Epidermal melanocyte (primary cell): ENCODE data around the gene PLAAT2.
A peak's percentile ranks its signal among the peaks of the same experiment; 100 is the strongest.
"Not testable (repeated sequence)": the region's sequence is repeated elsewhere in the genome, so short reads cannot be mapped to it uniquely, and the experiment has no call there.

Experiments
- DNase-seq: peaks from one replicate; pipeline ENCODE4 v3.0.0; 2011; ENCODE audit warnings: low spot score; ENCODE audit not compliant: insufficient read length

PLAAT2 gene

DNA sequence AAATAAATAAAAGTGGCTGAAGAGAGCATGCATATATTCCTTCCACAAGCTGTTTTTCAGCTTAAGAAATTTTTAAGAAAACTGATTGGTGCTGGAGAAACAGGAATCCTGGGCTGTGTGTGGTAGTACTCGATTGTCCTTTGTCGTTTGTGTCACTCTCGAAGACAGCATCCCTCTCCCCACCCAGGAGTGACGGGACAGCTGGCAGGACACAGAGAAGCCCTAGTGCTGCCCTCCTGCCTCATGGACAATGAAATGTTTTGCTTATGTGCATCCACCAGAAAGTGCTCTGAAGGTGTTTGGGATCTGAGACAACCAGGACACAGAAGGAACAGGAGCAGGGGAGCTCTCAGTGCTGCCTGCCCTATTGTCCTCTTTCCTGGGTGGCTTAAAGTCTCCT, 13.8 kb downstream of the PLAAT2 start:
- no peak for DNase-seq

DNA sequence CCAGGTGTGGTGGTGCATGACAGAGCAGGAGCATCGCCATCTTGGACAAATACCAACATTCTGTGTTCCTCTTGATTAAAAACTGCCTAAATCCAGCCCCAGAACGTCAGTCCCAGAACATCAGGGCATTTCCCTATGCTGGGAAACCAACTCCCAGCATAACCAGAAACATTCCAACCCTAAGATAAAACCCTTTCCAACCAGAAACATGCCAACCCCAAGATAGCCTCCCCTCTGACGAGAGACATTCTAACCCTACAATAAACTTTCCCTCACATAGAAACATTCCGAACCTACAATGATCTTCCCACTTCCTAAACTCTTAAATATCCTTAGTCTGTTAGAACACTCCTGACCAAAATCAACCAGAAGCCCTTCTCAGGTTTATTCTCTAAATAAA, 15.0 kb downstream of the PLAAT2 start:
- DNase-seq, result no peak

DNA sequence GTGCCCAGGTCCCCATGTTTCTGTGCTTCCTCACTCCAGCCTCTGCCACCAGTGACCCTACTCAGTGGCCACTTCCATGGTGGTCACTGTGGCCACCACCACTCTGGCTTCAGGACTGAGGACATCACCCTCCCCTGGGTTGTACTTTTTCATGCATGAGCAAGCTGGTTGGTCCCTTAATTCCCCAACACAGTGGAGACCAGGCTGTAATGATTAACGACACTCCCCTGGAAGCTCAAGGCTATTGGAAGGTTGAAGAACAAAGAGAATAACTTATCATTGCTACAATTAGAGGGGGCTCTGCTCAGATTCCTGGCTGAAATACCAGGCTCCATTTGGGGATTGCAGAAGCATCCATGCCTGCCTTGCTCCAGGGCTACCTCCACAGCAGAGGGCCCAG, 16.1 kb downstream of the PLAAT2 start:
- no peak for DNase-seq

DNA sequence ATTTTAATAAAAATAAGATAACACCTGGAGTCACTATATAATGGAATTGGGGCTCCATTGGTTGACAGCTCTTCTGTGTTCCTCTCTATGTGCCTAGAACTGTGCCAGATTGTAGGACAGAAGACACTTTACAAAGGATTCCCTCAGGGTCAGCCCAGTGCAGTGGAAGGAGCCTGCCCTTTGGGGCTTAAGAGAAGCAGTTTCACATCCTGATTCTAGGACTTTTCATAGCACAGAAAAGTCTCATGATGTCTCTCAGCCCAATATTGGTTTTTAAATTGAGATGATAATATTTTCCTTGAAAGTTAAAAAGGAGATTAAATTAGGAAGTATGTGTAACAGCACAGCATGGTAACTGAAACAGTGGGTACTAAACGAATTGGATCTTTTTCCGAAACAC, 19.5 kb downstream of the PLAAT2 start:
- DNase-seq, result no peak

DNA sequence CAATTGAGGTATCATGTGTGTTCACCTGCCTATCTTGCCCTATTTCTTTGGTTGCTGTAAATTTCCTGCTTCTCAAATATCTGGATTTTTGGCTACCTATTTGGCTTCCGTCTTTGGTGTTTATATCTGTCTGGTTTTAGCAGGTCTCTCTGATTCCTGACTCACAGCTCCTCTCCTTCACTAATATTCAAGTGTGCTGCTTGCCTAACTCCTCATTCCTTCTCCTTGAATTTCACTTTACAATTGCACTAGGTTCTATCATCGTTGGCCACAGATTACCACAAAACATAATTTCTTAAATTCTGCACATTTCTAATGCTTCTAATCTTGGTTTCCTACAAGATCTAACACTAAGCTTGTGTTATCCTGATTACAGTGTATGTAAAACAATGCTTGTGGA, 20.7 kb downstream of the PLAAT2 start:
- not testable (repeated sequence) for DNase-seq

DNA sequence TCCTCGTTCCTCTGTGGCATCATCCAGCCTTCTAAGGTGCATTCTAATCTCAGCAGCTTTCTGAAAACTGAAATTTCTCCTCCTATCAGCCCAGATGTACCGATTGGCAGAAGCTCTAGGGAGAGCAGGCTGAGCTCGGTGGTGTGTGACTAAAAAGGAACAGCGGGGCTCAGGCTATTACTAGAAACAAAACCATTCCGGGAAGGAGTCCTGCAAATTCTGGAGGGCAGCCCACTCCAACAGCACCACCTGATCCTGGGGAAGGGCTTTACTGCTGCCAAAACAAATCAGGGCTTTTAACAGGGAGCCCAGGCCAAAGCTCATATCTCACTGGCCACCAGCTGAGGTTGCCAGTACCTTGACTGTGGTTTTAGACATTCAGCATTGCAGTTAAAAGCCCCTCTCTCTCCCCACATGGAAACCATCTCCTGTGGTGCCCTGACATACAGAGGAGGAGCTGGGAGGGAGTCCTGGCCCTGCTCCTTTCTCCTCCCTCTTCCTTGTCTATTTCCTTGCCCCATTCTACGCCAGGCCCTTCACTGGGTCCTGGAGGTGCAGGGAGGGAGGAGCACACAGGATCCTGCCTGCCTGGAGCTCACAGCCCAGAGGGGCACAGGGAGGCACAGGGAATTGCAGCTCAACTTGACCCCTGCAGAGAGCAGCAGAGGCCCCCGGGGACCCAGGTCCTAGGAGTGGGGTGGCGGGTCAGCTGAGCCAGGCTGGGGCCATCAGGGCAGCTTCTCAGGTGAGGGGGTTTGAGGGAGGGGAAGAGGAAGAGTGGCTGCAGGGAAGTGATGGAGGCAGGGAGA, 25.7 kb downstream of the PLAAT2 start:
- no peak for DNase-seq

DNA sequence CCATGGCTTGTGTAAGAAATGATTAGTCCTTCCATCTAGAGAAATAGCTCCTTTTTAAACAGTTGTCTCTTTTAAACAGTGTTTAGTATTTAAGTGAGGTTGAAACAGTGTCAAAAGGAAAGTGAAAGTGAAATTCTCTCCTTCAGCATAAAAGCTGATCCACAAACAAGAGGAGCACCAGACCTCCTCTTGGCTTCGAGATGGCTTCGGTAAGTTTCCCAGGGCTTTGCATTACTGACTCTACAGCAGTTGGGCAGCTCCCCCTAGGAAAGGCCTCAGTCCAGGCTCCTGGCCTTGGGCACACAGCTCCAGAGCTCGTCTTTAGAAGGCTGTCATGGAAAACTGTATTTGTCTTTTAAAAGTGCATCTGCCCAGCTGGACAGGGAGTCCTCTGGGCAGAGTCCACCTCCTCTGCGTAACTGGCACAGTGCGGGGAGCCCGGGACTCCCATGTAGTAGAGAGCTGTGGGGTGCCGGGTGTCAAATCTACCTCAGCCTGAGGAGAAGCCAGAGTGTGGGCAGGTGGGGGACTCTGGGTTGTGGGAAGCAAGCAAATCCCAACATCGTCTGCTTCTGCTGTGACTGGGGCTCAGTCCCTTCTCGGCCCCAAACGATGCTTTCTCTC, 26.4 kb downstream of the PLAAT2 start, which contains the start of gene PLAAT4:
Gene PLAAT4 (plus strand): TSS at position 140 of the 624 bp plus-strand sequence. CDS start 61 bp downstream, at position 201.
- DNase-seq, result peak; percentile 75

DNA sequence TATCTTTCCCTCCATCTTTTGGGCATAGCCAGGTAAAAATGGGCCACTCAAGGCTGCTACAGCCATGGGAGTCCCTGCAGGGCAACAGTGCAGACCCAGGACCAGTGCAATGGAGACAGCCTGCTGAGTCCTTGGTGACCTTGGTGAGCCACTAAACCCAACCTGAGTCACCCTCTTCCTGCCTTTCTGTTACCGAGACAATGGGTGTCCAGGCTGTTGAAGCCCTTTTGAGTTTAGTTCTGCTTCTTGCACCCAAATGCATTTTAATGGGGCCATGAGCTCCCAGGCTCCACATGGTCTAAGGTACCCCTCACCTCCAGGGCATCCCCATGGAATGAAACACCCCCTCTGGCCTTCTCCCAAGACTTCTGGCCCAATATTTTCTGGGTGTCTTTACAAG, 27.4 kb downstream of the PLAAT2 start:
- DNase-seq, result no peak

DNA sequence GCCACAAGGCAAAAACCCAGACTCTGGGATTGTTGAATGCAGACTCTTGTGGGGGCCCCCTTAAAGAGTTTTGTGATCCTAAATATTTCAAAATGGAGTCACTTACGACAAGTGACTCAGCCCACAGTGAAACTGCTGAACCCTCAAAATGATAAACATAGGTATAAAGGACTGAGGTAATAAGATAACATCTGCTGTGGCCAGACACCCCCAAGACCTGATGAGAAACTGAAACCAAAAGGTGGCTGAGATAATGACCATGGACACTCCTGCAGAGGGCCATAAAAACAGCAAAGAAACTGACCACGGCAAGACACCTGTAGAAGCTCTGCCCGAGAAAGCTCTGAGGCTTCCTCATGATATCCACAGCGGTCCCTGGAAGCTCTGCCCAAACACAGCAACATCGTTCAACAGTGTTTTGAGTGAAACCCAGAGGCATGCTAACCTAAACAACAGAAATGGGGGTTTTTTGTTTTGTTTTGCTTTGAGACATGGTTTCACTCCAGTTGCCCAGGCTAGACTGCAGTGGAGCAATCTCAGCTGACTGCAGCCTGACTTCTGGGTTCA, 28.2 kb downstream of the PLAAT2 start:
- no peak for DNase-seq

DNA sequence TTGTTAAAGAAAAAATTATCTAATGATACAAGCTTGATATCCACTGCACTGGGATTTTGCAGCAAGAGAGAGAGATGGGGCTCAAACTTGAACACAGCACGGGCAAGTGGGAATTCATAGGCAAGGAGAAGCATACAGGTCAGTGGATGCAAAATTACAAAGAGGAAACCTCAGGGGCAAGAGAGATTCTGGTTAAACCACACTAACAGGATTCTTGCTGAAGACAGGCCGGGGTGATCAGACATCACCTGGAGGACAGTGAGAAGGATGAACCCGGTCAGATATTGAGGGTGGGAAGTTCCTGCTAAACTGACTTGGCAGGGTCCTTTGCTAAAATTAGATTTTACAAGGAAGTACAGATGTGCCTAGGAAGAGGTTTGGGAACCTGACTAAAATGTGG, 29.1 kb downstream of the PLAAT2 start:
- no peak for DNase-seq

DNA sequence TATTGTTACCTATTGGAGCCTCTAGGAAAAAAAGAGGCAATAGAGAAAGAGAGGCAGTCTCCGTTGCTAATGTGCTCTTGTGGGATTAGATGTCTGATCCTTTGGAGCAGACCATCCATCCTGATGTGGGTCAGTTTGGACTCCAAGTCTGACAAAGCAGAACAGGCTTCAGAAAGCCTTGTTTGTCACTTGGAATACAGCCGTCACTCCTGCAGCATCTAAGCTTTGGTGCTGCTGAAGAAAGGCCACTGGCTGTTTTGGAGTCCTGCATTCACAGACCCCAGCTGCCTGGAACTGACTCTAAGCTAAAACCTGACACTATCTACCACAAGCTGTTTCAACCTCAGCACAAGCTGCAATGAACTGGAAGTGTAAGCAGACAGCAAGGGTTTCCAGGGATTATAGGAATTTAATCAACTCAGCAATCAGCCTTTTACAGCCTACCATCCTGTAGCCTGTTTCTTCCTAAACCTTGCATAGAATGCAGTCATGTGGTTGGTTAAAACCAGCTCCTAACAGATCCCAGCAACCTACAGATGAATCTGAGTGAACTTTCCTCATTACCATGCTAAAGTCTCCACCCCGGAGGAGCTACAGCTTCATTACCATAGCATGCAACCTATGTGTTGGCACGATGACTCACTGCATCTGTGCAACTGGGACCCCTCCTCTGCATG, 30.2 kb downstream of the PLAAT2 start:
- no peak for DNase-seq

DNA sequence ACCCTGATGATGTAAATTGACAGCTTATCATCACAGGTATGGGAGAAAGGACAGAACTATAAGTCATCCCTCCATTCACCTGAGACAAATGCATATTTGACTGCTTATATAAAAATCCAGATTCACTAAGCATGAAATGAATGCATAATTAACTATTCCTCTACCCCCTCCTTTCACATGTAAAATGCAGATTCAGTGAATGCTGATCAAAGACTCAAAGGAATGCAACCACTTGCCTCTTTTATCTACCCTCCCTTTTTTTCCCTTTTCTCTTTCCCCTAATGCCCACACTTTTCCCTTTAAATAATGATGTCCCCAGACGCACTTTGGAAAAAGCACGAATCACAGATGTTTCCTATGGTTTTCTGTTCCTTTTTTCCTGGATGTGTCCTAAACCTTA, 31.1 kb downstream of the PLAAT2 start:
- no peak for DNase-seq

DNA sequence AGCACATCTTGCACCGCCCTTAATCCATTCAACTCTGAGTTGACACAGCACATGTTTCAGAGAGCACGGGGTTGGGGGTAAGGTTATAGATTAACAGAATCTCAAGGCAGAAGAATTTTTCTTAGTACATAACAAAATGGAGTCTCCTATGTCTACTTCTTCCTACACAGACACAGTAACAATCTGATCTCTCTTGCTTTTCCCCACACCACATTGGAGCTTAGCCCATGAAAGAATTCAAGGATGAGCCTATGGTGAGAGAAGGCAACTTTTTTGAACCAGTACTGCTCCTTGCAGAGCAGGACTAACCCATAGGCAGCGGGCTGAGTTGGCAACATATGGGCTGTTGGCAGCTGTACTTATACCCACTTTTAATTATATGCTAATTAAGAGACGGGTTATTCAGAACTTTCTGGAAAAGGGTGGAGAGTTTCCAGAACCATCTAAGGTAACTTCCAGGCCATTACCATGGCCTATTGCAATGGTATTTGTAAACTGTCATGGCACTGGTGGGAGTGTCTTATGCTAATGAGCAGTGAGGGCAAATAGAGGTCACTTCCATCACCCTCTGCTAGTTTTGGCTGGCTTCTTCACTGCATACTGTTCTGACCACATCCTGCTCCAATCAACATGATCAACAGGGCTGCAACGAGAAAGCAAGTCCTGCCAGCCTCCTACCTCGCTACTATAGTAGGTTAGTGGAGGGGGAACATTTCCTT, 31.9 kb downstream of the PLAAT2 start:
- not testable (repeated sequence) for DNase-seq

DNA sequence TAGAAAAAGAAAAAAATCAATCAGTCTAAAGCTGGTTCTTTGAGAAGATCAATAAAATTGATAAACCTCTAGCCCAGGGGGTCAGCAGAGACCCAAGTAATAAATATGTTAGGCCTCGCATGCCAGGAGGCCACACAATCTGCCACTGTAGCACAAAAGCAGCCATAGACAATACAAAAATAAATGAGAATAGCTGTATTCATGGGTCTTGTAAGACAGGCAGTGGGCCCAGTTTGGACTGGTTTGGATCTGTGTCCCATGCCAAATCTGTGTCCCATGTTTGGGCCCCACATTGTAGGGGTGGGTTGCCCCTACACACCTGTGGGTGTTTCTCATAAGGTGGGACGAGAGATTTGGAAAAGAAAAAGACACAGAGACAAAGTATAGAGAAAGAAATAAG, 33.2 kb downstream of the PLAAT2 start:
- DNase-seq, result no peak

DNA sequence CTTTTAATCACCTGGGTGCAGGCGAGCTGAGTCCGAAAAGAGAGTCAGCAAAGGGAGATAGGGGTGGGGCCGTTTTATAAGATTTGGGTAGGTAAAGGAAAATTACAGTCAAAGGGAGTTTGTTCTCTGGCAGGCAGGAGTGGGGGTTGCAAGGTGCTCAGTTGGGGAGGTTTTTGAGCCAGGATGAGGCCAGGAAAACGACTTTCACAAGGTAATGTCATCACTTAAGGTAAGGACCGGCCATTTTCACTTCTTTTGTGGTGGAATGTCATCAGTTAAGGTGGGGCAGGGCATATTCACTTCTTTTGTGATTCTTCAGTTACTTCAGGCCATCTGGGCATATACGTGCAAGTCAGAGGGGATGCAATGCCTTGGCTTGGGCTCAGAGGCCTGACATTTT, 33.8 kb downstream of the PLAAT2 start:
- not testable (repeated sequence) for DNase-seq

DNA sequence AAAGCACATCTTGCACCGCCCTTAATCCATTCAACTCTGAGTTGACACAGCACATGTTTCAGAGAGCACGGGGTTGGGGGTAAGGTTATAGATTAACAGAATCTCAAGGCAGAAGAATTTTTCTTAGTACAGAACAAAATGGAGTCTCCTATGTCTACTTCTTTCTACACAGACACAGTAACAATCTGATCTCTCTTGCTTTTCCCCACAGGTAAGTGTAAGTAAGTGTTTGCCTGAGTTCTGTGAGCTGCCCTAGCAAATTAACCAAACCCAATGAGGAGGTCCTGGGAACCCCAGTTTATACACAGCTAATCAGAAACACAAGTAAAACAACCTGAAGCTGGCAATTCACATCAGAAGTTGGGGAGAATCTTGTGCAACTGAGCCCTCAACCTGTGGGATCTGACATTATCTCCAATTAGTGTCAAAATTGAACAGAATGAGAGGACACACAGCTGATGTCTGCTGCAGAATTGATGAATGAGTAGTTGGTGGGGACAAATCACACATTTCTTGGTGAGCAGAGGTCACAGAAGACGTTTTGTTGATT, 34.4 kb downstream of the PLAAT2 start:
- DNase-seq, result not testable (repeated sequence)

DNA sequence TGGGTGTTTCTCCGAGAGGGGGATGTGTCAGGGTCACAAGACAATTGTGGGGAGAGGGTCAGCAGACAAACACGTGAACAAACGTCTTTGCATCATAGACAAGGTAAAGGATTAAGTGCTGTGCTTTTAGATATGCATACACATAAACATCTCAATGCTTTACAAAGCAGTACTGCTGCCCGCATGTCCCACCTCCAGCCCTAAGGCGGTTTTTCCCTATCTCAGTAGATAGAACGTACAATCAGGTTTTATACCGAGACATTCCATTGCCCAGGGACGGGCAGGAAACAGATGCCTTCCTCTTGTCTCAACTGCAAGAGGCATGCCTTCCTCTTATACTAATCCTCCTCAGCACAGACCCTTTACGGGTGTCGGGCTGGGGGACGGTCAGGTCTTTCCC, 35.0 kb downstream of the PLAAT2 start:
- not testable (repeated sequence) for DNase-seq

DNA sequence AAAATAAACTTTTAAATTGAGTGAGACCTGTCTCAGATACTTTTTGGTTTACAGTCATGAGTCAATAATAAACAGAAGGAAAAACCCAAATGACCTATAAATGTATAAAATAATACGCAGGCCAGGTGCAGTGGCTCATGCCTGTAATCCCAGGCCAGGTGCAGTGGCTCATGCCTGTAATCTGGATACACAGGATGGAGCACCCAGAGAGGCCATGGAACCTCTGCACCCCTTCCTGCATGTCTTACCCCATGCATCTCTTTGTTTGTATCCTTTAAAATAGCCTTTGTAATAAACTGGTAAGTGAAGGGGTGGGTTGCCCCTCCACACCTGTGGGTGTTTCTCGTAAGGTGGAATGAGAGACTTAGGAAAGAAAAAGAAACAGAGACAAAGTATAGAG, 35.5 kb downstream of the PLAAT2 start:
- no peak for DNase-seq

DNA sequence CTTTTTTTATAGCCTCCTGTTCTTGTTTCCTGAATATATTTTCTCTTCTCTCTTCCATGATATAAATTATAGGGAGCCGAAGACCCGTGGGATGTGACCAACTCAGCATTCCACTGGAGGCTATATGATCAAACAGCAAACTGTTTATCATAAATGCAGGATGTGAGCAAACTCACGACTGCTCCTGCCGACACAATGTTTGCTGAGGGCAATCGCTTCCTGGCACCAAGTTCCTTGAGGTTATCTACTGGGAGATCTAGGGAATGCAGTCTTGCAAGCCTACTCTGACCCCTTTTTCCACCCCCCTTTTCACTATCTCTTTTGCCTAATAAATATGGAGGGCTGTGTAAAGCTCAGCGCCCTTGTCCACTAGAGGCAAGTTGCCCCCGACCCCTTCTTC, 40.0 kb downstream of the PLAAT2 start:
- DNase-seq, result no peak

DNA sequence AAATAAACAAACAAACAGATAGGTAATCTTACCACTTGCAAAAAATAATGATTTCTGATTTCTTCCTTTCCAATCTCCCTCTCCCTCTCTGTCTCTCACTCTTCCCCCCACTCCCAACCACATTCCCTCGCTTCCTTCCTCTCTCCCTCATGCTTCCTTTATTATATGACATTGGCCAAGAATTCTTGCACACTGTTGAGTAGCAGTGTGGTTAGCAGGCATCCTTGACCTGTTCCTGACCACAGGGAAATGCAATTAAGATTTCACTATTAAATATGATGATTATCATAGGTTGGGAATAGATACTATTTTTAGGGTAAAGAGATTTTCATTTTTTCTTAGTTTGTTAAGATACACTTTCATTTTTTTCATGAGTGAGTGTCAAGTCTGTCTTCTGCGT, 41.3 kb downstream of the PLAAT2 start:
- no peak for DNase-seq

DNA sequence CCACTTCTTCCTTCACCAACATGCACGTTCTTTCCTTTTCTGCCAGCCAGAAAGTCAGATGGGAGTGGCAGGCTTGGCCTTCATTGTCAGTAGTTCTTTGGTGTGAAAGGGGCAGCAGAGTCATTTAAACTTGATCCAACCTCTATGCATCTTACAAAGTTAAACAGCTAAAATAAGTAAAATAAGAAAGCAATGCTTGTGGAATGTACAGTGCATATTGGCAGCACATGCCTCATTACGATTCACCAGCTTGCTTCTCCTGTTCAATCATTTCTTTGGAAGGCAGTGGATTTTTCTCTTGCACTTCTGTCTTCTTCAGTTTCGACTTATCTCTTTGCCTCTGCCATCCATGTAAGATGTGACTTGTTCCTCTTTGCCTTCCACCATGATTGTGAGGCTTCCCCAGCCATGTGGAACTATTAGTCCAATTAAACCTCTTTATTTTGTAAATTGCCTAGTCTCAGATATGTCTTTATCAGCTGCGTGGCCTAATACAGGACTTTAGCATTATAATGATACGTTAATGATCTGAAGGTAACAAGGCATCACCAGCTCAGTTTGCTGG, 42.5 kb downstream of the PLAAT2 start:
- no peak for DNase-seq
